ENCODE results near the gene NTRK2.
A peak's percentile ranks its signal among the peaks of the same experiment; 100 is the strongest.

Gene NTRK2

GRCh38 chr9:84815554-84815953, 146.0 kb downstream of the NTRK2 start:
- DNase-seq (ENCODE audit: insufficient read length, low spot score), result no peak
- TF ChIP-seq PAX5 (IDR thresholded peaks at IDR 0.05; ENCODE audit: insufficient read depth, low read length, severe bottlenecking) (no peak), SPI1 (IDR thresholded peaks at IDR 0.05; ENCODE audit: low read depth, low read length) (no peak), POLR2AphosphoS5 (IDR thresholded peaks at IDR 0.05; ENCODE audit: low read depth, low read length) (no peak)
- FAIRE-seq, result no peak

- no peak for FAIRE-seq
Measured at GRCh38 chr9:84817038-84817437, 147.5 kb downstream of the NTRK2 start.

GRCh38 chr9:84818791-84819190, 149.3 kb downstream of the NTRK2 start:
- DNase-seq (ENCODE audit: insufficient read length, low spot score), result no peak
- FAIRE-seq, result no peak
- TF ChIP-seq TAF1 (IDR thresholded peaks at IDR 0.05; ENCODE audit: low read depth, low read length), result no peak
- TF ChIP-seq POLR2AphosphoS5 (IDR thresholded peaks at IDR 0.05; ENCODE audit: low read depth, low read length), result no peak
- TF ChIP-seq PAX5 (IDR thresholded peaks at IDR 0.05; ENCODE audit: insufficient read depth, low read length, severe bottlenecking), result no peak
- TF ChIP-seq POU2F2 (IDR thresholded peaks at IDR 0.05; ENCODE audit: low read depth, low read length), result no peak
- TF ChIP-seq POLR2A (IDR thresholded peaks at IDR 0.05; ENCODE audit: low read depth, low read length), result no peak
- no peak for TF ChIP-seq SPI1 (IDR thresholded peaks at IDR 0.05; ENCODE audit: low read depth, low read length)

More at GRCh38 chr9:84817038-84817437, 147.5 kb downstream of the NTRK2 start:
- no peak for DNase-seq (ENCODE audit: insufficient read length, low spot score)
- TF ChIP-seq POU2F2 (IDR thresholded peaks at IDR 0.05; ENCODE audit: low read depth, low read length), result no peak
- no peak for TF ChIP-seq TAF1 (IDR thresholded peaks at IDR 0.05; ENCODE audit: low read depth, low read length)
- TF ChIP-seq SPI1 (IDR thresholded peaks at IDR 0.05; ENCODE audit: low read depth, low read length), result no peak
- no peak for TF ChIP-seq POLR2AphosphoS5 (IDR thresholded peaks at IDR 0.05; ENCODE audit: low read depth, low read length)
- TF ChIP-seq PAX5 (IDR thresholded peaks at IDR 0.05; ENCODE audit: insufficient read depth, low read length, severe bottlenecking), result no peak
- TF ChIP-seq POLR2A (IDR thresholded peaks at IDR 0.05; ENCODE audit: low read depth, low read length), result no peak

GRCh38 chr9:84819491-84819991, 150.0 kb downstream of the NTRK2 start:
- DNase-seq (ENCODE audit: insufficient read length, low spot score) (no peak), FAIRE-seq (no peak)
- TF ChIP-seq POU2F2 (IDR thresholded peaks at IDR 0.05; ENCODE audit: low read depth, low read length), result no peak
- TF ChIP-seq POLR2AphosphoS5 (IDR thresholded peaks at IDR 0.05; ENCODE audit: low read depth, low read length), result no peak
- TF ChIP-seq SPI1 (IDR thresholded peaks at IDR 0.05; ENCODE audit: low read depth, low read length), result no peak

GRCh38 chr9:84821431-84821830, 151.9 kb downstream of the NTRK2 start:
- FAIRE-seq, result no peak
- no peak for TF ChIP-seq POLR2AphosphoS5 (IDR thresholded peaks at IDR 0.05; ENCODE audit: low read depth, low read length)
- TF ChIP-seq TAF1 (IDR thresholded peaks at IDR 0.05; ENCODE audit: low read depth, low read length), result no peak
- no peak for DNase-seq (ENCODE audit: insufficient read length, low spot score)

GRCh38 chr9:84822589-84823233, 153.2 kb downstream of the NTRK2 start:
- FAIRE-seq (no peak), DNase-seq (ENCODE audit: insufficient read length, low spot score) (no peak)
- TF ChIP-seq SPI1 (IDR thresholded peaks at IDR 0.05; ENCODE audit: low read depth, low read length), result peak; percentile 72
- TF ChIP-seq POU2F2 (IDR thresholded peaks at IDR 0.05; ENCODE audit: low read depth, low read length), result no peak

- DNase-seq (ENCODE audit: insufficient read length, low spot score) (no peak), FAIRE-seq (peak; percentile 65)
Measured at GRCh38 chr9:84823421-84824271, 154.1 kb downstream of the NTRK2 start.

GRCh38 chr9:84827216-84827765, 157.8 kb downstream of the NTRK2 start:
- FAIRE-seq (no peak), DNase-seq (ENCODE audit: insufficient read length, low spot score) (no peak)
- TF ChIP-seq POU2F2 (IDR thresholded peaks at IDR 0.05; ENCODE audit: low read depth, low read length), result no peak

More at GRCh38 chr9:84823421-84824271, 154.1 kb downstream of the NTRK2 start:
- no peak for TF ChIP-seq POLR2A (IDR thresholded peaks at IDR 0.05; ENCODE audit: low read depth, low read length)
- TF ChIP-seq POU2F2 (IDR thresholded peaks at IDR 0.05; ENCODE audit: low read depth, low read length), result no peak
- TF ChIP-seq POLR2AphosphoS5 (IDR thresholded peaks at IDR 0.05; ENCODE audit: low read depth, low read length), result no peak
- no peak for TF ChIP-seq TAF1 (IDR thresholded peaks at IDR 0.05; ENCODE audit: low read depth, low read length)
- TF ChIP-seq SPI1 (IDR thresholded peaks at IDR 0.05; ENCODE audit: low read depth, low read length), result no peak

- no peak for TF ChIP-seq POLR2AphosphoS5 (IDR thresholded peaks at IDR 0.05; ENCODE audit: low read depth, low read length)
- no peak for TF ChIP-seq TAF1 (IDR thresholded peaks at IDR 0.05; ENCODE audit: low read depth, low read length)
- TF ChIP-seq PAX5 (IDR thresholded peaks at IDR 0.05; ENCODE audit: insufficient read depth, low read length, severe bottlenecking), result no peak
- TF ChIP-seq POLR2A (IDR thresholded peaks at IDR 0.05; ENCODE audit: low read depth, low read length), result no peak
- TF ChIP-seq SPI1 (IDR thresholded peaks at IDR 0.05; ENCODE audit: low read depth, low read length), result no peak
- no peak for TF ChIP-seq POU2F2 (IDR thresholded peaks at IDR 0.05; ENCODE audit: low read depth, low read length)
- FAIRE-seq (no peak), DNase-seq (ENCODE audit: insufficient read length, low spot score) (no peak)
Measured at GRCh38 chr9:84828046-84828445, 158.5 kb downstream of the NTRK2 start.

GRCh38 chr9:84829471-84829870, 159.9 kb downstream of the NTRK2 start:
- DNase-seq (ENCODE audit: insufficient read length, low spot score), result no peak
- no peak for FAIRE-seq
- TF ChIP-seq POLR2AphosphoS5 (IDR thresholded peaks at IDR 0.05; ENCODE audit: low read depth, low read length), result no peak
- no peak for TF ChIP-seq SPI1 (IDR thresholded peaks at IDR 0.05; ENCODE audit: low read depth, low read length)
- no peak for TF ChIP-seq TAF1 (IDR thresholded peaks at IDR 0.05; ENCODE audit: low read depth, low read length)
- no peak for TF ChIP-seq POLR2A (IDR thresholded peaks at IDR 0.05; ENCODE audit: low read depth, low read length)

Data from GM12891 (cell line).